Transverse colon (tissue), 4 donors: ENCODE results near the gene HEG1. TPM values are rescaled to one million over a fixed set of nuclear protein-coding genes. Genes with fewer than 3 reads are reported as not detected.
A peak's percentile ranks its signal among the peaks of the same experiment; 100 is the strongest.

Source experiments
- DNase-seq: peaks from one replicate; pipeline ENCODE4 v3.0.0-alpha.2; 2019
- H3K27ac ChIP-seq, 4 donors: fragments of 200-600 bp; sonication (generic); 2 replicates each; pipeline ENCODE4 v1.5.1; 2016 to 2018; ENCODE audit warnings: inconsistent platforms in 4 of 4
- H3K27me3 ChIP-seq: fragments of 200-600 bp; sonication (generic); 2 replicates; pipeline ENCODE4 v1.5.1; 2017; ENCODE audit warnings: inconsistent platforms
- H3K36me3 ChIP-seq, 4 donors: fragments of 200-600 bp; sonication (generic); 2 replicates each; pipeline ENCODE4 v1.5.1; 2017 to 2019; ENCODE audit warnings: inconsistent platforms in 4 of 4
- H3K4me1 ChIP-seq, 4 donors: fragments of 200-600 bp; sonication (generic); 2 replicates each; pipeline ENCODE4 v1.5.1; 2017 to 2020; ENCODE audit warnings: inconsistent platforms in 4 of 4
- H3K4me3 ChIP-seq, 4 donors: fragments of 200-600 bp; sonication (generic); 1 replicate in 1 of 4; 2 replicates in 3 of 4; pipeline versions ENCODE4 v1.5.1 to v1.6.1; 2017 to 2019; ENCODE audit warnings: inconsistent platforms in 4 of 4
- H3K9me3 ChIP-seq, 2 donors: fragments of 200-600 bp; sonication (generic); 2 replicates each; pipeline ENCODE4 v1.5.1; 2017 to 2019; ENCODE audit warnings: inconsistent platforms in 2 of 2
- CTCF ChIP-seq, 5 experiments: fragments of 200-600 bp in 3 of 5; fragments of 450-650 bp in 2 of 5; sonication (generic) in 3 of 5; IDR thresholded peaks; 1 replicate in 2 of 5; 2 replicates in 3 of 5; pipeline ENCODE4 v1.5.1; 2016 to 2017; ENCODE audit warnings: antibody characterized with exemption in 5 of 5, inconsistent platforms in 3 of 5, mild to moderate bottlenecking in 2 of 5, moderate library complexity in 1 of 5
- EP300 ChIP-seq: sonication (generic); formaldehyde crosslinking; IDR thresholded peaks from one replicate; pipeline ENCODE4 v1.6.1; 2017; ENCODE audit warnings: antibody characterized with exemption, low read depth
- POLR2A ChIP-seq: fragments of 450-650 bp; IDR thresholded peaks from one replicate; pipeline ENCODE4 v1.6.1; 2016; ENCODE audit warnings: antibody characterized with exemption, mild to moderate bottlenecking, moderate library complexity
- POLR2AphosphoS5 ChIP-seq, 3 donors: sonication (generic); formaldehyde crosslinking; IDR thresholded peaks; one replicate each; pipeline ENCODE4 v1.6.1; 2016; ENCODE audit warnings: antibody characterized with exemption in 3 of 3
- WGBS, 2 donors: methylation state at CpG; one replicate each; pipeline ENCODE4 v1.1.5; 2018; ENCODE audit warnings: low coverage in 1 of 2; 5-methylcytosine and 5-hydroxymethylcytosine counted together
- in situ Hi-C, 4 donors: fragments of 200-750 bp; cut with MboI; loops; one replicate each; pipeline versions ENCODE4 v1.15.0 to v1.15.1; 2017; ENCODE audit warnings: low sequenced_read_pairs in 3 of 4, low pct_ligation_motif_present in 1 of 4, low pct_unique_long_range_greater_than_20kb in 1 of 4
- intact Hi-C: fragments of 100-400 bp; cut with DNase I; formaldehyde crosslinking; loops from one replicate; pipeline ENCODE4 v1.15.1; 2023; ENCODE audit warnings: low total_unique reads
- total RNA-seq, 4 donors: library from RNA; depleted of rRNA; stranded (reverse); fragments of >200 nt; gene quantifications; one replicate each; pipeline ENCODE4 v1.1.0, GENCODE V29; 2016

The HEG1 gene
- total RNA-seq, 4 donors from 2014 or later = 8.9 to 97.3 (median 10.6) TPM

- 76 to 81% methylated on average over 12 of the region's 12 CpGs for WGBS, 2 donors
- Histone ChIP-seq H3K4me1 (peaks cover 0 to under 1% (median under 1%) of the 10 kb centered on the region in 4 donors), H3K4me3 (no peak overlapping the region), H3K9me3 (no peaks in the 10 kb centered on the region), H3K27me3 (no peaks in the 10 kb centered on the region), H3K36me3 (no peaks in the 10 kb centered on the region), H3K27ac (no peak overlapping the region)
- no peak for DNase-seq
- in situ Hi-C loops (loop anchor here in 1 of 4 donors (25.0 kb wide), 1 partner anchor 496 kb away; no protein-coding TSS in a partner anchor), intact Hi-C loops (no loop called here)
- no peak for TF ChIP-seq EP300
- no peak for TF ChIP-seq CTCF (IDR thresholded peaks at IDR 0.05)
- TF ChIP-seq POLR2A = no peak
- TF ChIP-seq POLR2AphosphoS5 (IDR thresholded peaks at IDR 0.05) = no peak
These were observed 114.0 kb downstream of the HEG1 start for GRCh38 chr3:124941771-124942170.

GRCh38 chr3:124939661-124940060, 116.1 kb downstream of the HEG1 start:
- WGBS, 2 donors = 63 to 77% methylated on average over 4 of the region's 4 CpGs
- H3K27me3 ChIP-seq = no peaks in the 10 kb centered on the region
- no peak overlapping the region for H3K4me3 ChIP-seq
- peaks cover 0 to 21% (median 14%) of the 10 kb centered on the region in 4 donors for H3K4me1 ChIP-seq
- no peak for TF ChIP-seq POLR2A
- no peak for TF ChIP-seq POLR2AphosphoS5 (IDR thresholded peaks at IDR 0.05)
- TF ChIP-seq CTCF (IDR thresholded peaks at IDR 0.05) = no peak
- TF ChIP-seq EP300 = no peak
- no peak for DNase-seq
- in situ Hi-C loops = loop anchor here in 1 of 4 donors (25.0 kb wide), 1 partner anchor 498 kb away; no protein-coding TSS in a partner anchor
- intact Hi-C loops = no loop called here
- no peaks in the 10 kb centered on the region for H3K9me3 ChIP-seq
- H3K36me3 ChIP-seq = no peaks in the 10 kb centered on the region
- no peak overlapping the region for H3K27ac ChIP-seq

- intact Hi-C loops = no loop called here
- in situ Hi-C loops = loop anchor here in 1 of 4 donors (25.0 kb wide), 1 partner anchor 498 kb away; no protein-coding TSS in a partner anchor
- WGBS, 2 donors = 94 to 95% methylated on average over 5 of the region's 5 CpGs
These were observed 116.9 kb downstream of the HEG1 start for GRCh38 chr3:124938896-124939295.

GRCh38 chr3:124937049-124937448, 118.7 kb downstream of the HEG1 start:
- intact Hi-C loops = no loop called here
- H3K4me1 ChIP-seq = peaks cover 0 to 21% (median 14%) of the 10 kb centered on the region in 4 donors
- WGBS, 2 donors = 85 to 86% methylated on average over 3 of the region's 3 CpGs
- H3K36me3 ChIP-seq = no peaks in the 10 kb centered on the region
- H3K9me3 ChIP-seq = no peaks in the 10 kb centered on the region
- TF ChIP-seq POLR2A = no peak
- no peak for TF ChIP-seq POLR2AphosphoS5 (IDR thresholded peaks at IDR 0.05)
- no peak for TF ChIP-seq CTCF (IDR thresholded peaks at IDR 0.05)
- TF ChIP-seq EP300 = no peak
- no peak for DNase-seq
- in situ Hi-C loops = loop anchor here in 1 of 4 donors (25.0 kb wide), 1 partner anchor 500 kb away; no protein-coding TSS in a partner anchor
- H3K4me3 ChIP-seq = no peak overlapping the region
- H3K27ac ChIP-seq = no peak overlapping the region
- H3K27me3 ChIP-seq = no peaks in the 10 kb centered on the region

More at GRCh38 chr3:124938896-124939295, 116.9 kb downstream of the HEG1 start:
- Histone ChIP-seq H3K4me3 (no peak overlapping the region), H3K27ac (no peak overlapping the region), H3K4me1 (peaks cover 0 to 21% (median 14%) of the 10 kb centered on the region in 4 donors), H3K36me3 (no peaks in the 10 kb centered on the region), H3K27me3 (no peaks in the 10 kb centered on the region), H3K9me3 (no peaks in the 10 kb centered on the region)
- no peak for DNase-seq
- TF ChIP-seq POLR2A (no peak), CTCF (IDR thresholded peaks at IDR 0.05) (peak in 3 of 5 experiments; percentile 7 to 26 (median 8)), EP300 (no peak)
